Dendritic cell treated with granulocyte-macrophage colony-stimulating factor and Interleukin-4, amounts not matched to agents 40 ng/mL and 50 ng/mL, for 4 days (primary cell): Measurements from ENCODE around the gene ASXL1.
"Not testable (repeated sequence)": the region's sequence is repeated elsewhere in the genome, so short reads cannot be mapped to it uniquely, and the experiment has no call there.

Source experiments
- H3K27ac Mint-ChIP-seq: one replicate; pipeline ENCODE4 v1.8.0; 2022; ENCODE audit warnings: mild to moderate bottlenecking, mixed read lengths
- H3K27me3 Mint-ChIP-seq: one replicate; pipeline ENCODE4 v1.8.0; 2022; ENCODE audit warnings: mild to moderate bottlenecking, mixed read lengths
- H3K36me3 Mint-ChIP-seq: one replicate; pipeline ENCODE4 v1.8.0; 2022; ENCODE audit warnings: low read depth, mixed read lengths
- H3K4me1 Mint-ChIP-seq: one replicate; pipeline ENCODE4 v1.8.0; 2022; ENCODE audit warnings: low read depth, mixed read lengths
- H3K4me3 Mint-ChIP-seq: one replicate; pipeline ENCODE4 v1.8.0; 2022; ENCODE audit warnings: mild to moderate bottlenecking, moderate library complexity, mixed read lengths
- H3K9me3 Mint-ChIP-seq: one replicate; pipeline ENCODE4 v1.8.0; 2022; ENCODE audit warnings: mixed read lengths
- intact Hi-C: fragments of 100-400 bp; cut with micrococcal nuclease; formaldehyde crosslinking; loops from one replicate; pipeline ENCODE4 v1.15.0; 2022

ASXL1 gene

DNA sequence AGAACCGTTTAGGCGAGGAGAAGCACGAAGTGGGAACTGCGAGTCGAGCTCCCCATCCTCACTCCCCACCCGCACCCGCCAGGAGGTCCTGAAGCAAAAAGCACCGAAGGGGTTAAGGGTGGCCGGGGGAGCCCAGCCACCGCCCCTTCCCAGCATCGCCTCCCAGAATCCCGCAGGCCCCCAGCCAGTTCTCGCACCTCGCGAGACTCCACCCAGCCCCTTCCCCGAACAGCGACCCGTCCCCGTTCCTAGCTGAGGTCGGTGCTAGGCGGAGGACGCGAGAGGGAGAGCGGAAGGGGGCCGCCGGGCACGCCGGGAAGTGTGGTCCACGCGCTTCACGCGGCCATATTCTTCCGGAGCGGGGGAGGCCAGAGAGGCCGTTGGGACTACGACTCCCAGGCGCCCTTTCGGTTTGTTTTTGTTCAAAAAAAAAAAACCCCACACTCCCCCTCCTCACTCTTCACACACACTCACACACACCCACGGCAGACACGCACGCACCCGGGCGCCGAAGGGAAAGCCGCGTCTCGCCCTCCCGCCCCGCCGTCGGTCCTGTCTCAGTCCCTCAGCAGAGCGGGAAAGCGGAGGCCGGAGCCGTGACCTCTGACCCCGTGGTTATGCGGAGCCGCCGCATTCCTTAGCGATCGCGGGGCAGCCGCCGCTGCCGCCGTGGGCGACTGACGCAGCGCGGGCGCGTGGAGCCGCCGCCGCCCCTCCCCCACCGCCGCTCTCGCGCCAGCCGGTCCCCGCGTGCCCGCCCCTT is at the start of gene ASXL1:
Gene ASXL1 (plus strand): TSS at position 463 of the 763 bp plus-strand sequence. CDS start 445 bp downstream, outside the sequence.
- Mint-ChIP-seq H3K27ac (peak within 1 kb of the TSS; percentile 98), H3K4me3 (peak within 1 kb of the TSS; percentile 99), H3K36me3 (peaks cover 28% of the 10 kb centered on the region), H3K9me3 (no peaks in the 10 kb centered on the region), H3K27me3 (no peaks in the 10 kb centered on the region), H3K4me1 (peaks cover 49% of the 10 kb centered on the region)
- intact Hi-C loops: loop anchor here (2.0 kb wide), 1 partner anchor 151 kb away; the partner anchor contains the start of genes PLAGL2 and POFUT1

GRCh38 chr20:32312718-32313424 is 45.3 kb upstream of the ASXL1 start:
- intact Hi-C loops: no loop called here
- H3K4me1 Mint-ChIP-seq: no peaks in the 10 kb centered on the region
- H3K36me3 Mint-ChIP-seq: peaks cover 55% of the 10 kb centered on the region
- H3K27me3 Mint-ChIP-seq: no peaks in the 10 kb centered on the region
- no peak overlapping the region for H3K4me3 Mint-ChIP-seq
- no peaks in the 10 kb centered on the region for H3K9me3 Mint-ChIP-seq
- no peak overlapping the region for H3K27ac Mint-ChIP-seq

DNA sequence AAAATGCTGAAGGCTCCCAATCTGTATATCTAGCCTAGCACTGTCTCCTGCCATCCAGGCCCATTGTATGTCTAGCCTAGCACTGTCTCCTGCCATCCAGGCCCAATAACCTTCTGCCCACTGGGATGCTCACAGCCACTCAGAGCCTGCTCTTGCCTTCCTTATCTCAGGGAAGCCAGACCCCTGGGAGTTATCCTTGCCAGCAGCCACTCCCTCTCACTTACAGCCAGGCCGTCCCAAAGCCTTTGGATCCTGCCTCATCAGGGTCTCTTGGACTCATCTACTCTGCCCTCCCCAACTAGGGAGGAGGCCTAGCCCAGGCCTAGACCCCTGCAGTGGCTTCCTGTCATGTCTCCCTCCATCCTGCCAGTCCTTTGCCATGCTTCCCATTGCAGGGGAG is 43.4 kb upstream of the ASXL1 start:
- Mint-ChIP-seq H3K4me1 (no peaks in the 10 kb centered on the region), H3K27me3 (no peaks in the 10 kb centered on the region), H3K4me3 (no peak overlapping the region), H3K27ac (no peak overlapping the region), H3K9me3 (no peaks in the 10 kb centered on the region), H3K36me3 (peaks cover 64% of the 10 kb centered on the region)
- intact Hi-C loops: no loop called here

- Mint-ChIP-seq H3K36me3 (peaks cover 58% of the 10 kb centered on the region), H3K4me1 (no peaks in the 10 kb centered on the region), H3K27me3 (no peaks in the 10 kb centered on the region), H3K9me3 (no peaks in the 10 kb centered on the region), H3K4me3 (no peak overlapping the region), H3K27ac (no peak overlapping the region)
- intact Hi-C loops: no loop called here
Observed at GRCh38 chr20:32315399-32315798, 42.7 kb upstream of the ASXL1 start.

GRCh38 chr20:32315891-32316290 is 42.2 kb upstream of the ASXL1 start:
- Mint-ChIP-seq H3K27me3 (no peaks in the 10 kb centered on the region), H3K36me3 (peaks cover 53% of the 10 kb centered on the region), H3K9me3 (no peaks in the 10 kb centered on the region), H3K4me3 (no peak overlapping the region), H3K27ac (no peak overlapping the region), H3K4me1 (no peaks in the 10 kb centered on the region)
- intact Hi-C loops: no loop called here

GRCh38 chr20:32316667-32317066 is 41.5 kb upstream of the ASXL1 start:
- H3K27me3 Mint-ChIP-seq: no peaks in the 10 kb centered on the region
- H3K4me1 Mint-ChIP-seq: no peaks in the 10 kb centered on the region
- no peak overlapping the region for H3K27ac Mint-ChIP-seq
- intact Hi-C loops: no loop called here
- peaks cover 49% of the 10 kb centered on the region for H3K36me3 Mint-ChIP-seq
- H3K4me3 Mint-ChIP-seq: no peak overlapping the region
- H3K9me3 Mint-ChIP-seq: no peaks in the 10 kb centered on the region

- no peaks in the 10 kb centered on the region for H3K4me1 Mint-ChIP-seq
- intact Hi-C loops: no loop called here
- no peaks in the 10 kb centered on the region for H3K9me3 Mint-ChIP-seq
- H3K36me3 Mint-ChIP-seq: peaks cover 38% of the 10 kb centered on the region
- no peak overlapping the region for H3K4me3 Mint-ChIP-seq
- H3K27me3 Mint-ChIP-seq: no peaks in the 10 kb centered on the region
- H3K27ac Mint-ChIP-seq: no peak overlapping the region
Observed at GRCh38 chr20:32319100-32319499, 39.0 kb upstream of the ASXL1 start.

DNA sequence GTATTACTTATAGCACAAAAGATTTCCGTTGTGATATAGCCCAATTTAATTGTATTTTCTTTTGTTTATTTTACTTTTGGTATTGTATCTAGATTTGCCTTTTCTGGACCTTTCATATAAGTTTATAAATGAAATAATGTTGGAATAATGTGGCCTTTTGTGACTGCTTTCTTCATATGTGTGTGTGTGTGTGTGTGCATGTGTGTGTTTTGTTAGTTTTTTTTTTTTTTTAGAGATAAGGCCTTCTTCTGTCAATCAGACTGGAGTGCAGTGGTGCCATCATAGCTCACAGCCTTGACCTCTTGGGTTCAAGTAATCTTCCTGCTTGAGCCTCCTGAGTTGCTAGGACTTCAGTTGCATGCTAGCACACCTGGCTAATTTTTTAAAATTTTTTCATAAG is 37.8 kb upstream of the ASXL1 start:
- no peaks in the 10 kb centered on the region for H3K9me3 Mint-ChIP-seq
- peaks cover 33% of the 10 kb centered on the region for H3K36me3 Mint-ChIP-seq
- no peaks in the 10 kb centered on the region for H3K27me3 Mint-ChIP-seq
- no peaks in the 10 kb centered on the region for H3K4me1 Mint-ChIP-seq
- intact Hi-C loops: no loop called here
- no peak overlapping the region for H3K27ac Mint-ChIP-seq
- no peak overlapping the region for H3K4me3 Mint-ChIP-seq

DNA sequence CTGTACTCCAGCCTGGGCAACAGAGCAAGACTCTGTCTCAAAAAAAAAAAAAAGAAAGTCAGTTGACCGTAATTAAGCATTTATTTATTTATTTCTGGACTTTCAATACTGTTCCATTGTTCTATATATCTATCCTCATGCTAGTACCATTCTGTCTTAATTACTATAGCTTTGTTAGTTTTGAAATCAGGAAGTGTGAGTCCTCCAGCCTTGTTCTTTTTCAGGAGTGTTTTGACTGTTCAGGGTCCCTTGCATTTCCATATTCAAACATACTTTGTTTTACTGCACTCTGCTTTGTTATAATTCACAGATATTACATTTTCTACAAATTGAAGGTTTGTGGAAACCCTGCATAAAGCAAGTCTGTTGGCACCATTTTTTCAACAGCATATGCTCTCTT is 36.7 kb upstream of the ASXL1 start:
- Mint-ChIP-seq H3K4me3 (no peak overlapping the region), H3K27ac (no peak overlapping the region), H3K27me3 (no peaks in the 10 kb centered on the region), H3K4me1 (no peaks in the 10 kb centered on the region), H3K36me3 (peaks cover 25% of the 10 kb centered on the region), H3K9me3 (no peaks in the 10 kb centered on the region)
- intact Hi-C loops: no loop called here

- H3K27ac Mint-ChIP-seq, intact Hi-C loops, H3K9me3 Mint-ChIP-seq, H3K27me3 Mint-ChIP-seq, H3K4me3 Mint-ChIP-seq, H3K4me1 Mint-ChIP-seq: not testable (repeated sequence)
- peaks cover 23% of the 10 kb centered on the region for H3K36me3 Mint-ChIP-seq
Observed at GRCh38 chr20:32322260-32322659, 35.9 kb upstream of the ASXL1 start.

DNA sequence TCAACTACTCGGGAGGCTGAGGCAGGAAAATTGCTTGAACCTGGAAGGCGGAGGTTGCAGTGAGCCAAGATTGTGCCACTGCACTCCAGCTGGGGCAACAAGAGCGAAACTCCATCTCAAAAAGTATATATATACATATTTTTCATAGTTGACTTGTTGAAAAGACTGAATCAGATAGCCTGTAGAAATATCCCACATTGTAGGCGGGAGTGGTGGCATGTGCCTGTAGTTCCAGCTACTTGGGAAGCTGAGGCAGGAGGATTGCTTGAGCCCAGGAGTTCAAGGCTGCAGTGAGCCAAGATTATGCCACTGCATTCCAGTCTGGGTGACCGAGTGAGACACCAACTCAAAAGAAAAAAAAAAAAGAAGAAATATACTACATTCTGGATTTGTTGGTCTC is 34.4 kb upstream of the ASXL1 start:
- H3K9me3 Mint-ChIP-seq, intact Hi-C loops, H3K27ac Mint-ChIP-seq, H3K4me3 Mint-ChIP-seq, H3K27me3 Mint-ChIP-seq, H3K4me1 Mint-ChIP-seq: not testable (repeated sequence)
- peaks cover 23% of the 10 kb centered on the region for H3K36me3 Mint-ChIP-seq

- intact Hi-C loops: no loop called here
- Mint-ChIP-seq H3K9me3 (no peaks in the 10 kb centered on the region), H3K36me3 (peaks cover 34% of the 10 kb centered on the region), H3K4me1 (no peaks in the 10 kb centered on the region), H3K27me3 (no peaks in the 10 kb centered on the region), H3K4me3 (no peak overlapping the region), H3K27ac (no peak overlapping the region)
Observed at GRCh38 chr20:32325706-32326503, 32.2 kb upstream of the ASXL1 start.

DNA sequence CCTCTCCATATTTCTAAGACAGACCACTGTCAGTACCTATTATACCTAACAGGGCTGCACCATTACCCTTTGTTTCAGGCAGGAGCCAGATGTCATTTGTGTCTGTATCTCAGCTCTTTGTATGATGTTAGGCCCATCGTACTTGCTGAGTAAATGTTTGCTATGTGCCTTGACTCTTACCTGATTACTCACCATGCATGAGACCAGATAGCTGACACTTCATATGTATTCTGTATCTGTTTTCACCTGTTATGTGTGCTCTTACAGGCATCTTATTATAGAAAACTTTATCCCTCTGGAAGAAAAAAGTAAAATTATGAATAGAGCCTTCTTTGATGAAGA is 31.7 kb upstream of the ASXL1 start:
- intact Hi-C loops: no loop called here
- H3K27me3 Mint-ChIP-seq: no peaks in the 10 kb centered on the region
- peaks cover 39% of the 10 kb centered on the region for H3K36me3 Mint-ChIP-seq
- no peaks in the 10 kb centered on the region for H3K4me1 Mint-ChIP-seq
- no peak overlapping the region for H3K27ac Mint-ChIP-seq
- H3K4me3 Mint-ChIP-seq: no peak overlapping the region
- H3K9me3 Mint-ChIP-seq: no peaks in the 10 kb centered on the region

DNA sequence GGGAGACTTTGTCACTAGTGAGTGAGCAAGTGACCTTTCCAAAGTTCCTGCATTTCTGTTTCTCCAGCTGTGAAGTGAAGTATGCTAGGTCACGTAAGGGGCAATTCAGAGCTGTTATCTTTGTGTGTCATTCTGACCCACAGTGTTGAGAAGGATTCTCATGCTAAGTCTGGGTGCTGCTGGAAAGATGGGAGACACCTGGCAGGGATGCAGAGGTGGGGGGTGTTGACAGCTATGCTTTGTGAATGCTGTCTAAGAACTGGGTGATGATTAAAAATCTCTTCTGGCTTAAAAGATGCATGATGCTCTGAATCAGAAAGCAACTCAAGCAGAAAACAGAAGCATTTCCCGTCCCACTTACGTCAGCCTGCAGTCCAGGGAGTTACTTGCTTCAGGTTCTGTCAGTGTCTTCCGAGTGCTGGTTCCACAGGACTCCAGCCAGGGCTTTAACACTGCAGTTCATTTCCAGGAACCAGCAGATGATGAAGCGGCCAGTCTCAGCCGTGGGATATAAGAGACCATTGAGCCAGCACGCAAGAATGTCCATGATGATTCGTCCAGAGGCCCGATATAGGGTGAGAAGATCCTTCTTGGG is 30.9 kb upstream of the ASXL1 start:
- Mint-ChIP-seq H3K27ac (no peak overlapping the region), H3K36me3 (peaks cover 46% of the 10 kb centered on the region), H3K9me3 (no peaks in the 10 kb centered on the region), H3K27me3 (no peaks in the 10 kb centered on the region), H3K4me1 (peaks cover 4% of the 10 kb centered on the region), H3K4me3 (no peak overlapping the region)
- intact Hi-C loops: no loop called here
